DOHH2 (cell line): ENCODE results near the gene CCDC9.

ENCODE experiments used
- H3F3A ChIP-seq: fragments of 200-600 bp; sonication (generic), shearing (Covaris generic); 2 replicates; pipeline ENCODE4 v1.6.0; 2016; ENCODE audit warnings: antibody characterized with exemption, mild to moderate bottlenecking; ENCODE audit not compliant: control insufficient read depth, insufficient read depth
- H3K27ac ChIP-seq: fragments of 200-600 bp; sonication (generic); 2 replicates; pipeline ENCODE4 v1.5.1; 2014; ENCODE audit warnings: low read depth, mild to moderate bottlenecking, low read length, moderate library complexity
- H3K27me3 ChIP-seq: fragments of 200-600 bp; sonication (generic); 2 replicates; pipeline ENCODE4 v1.6.1; 2014; ENCODE audit warnings: mild to moderate bottlenecking, low read length, mixed read lengths; ENCODE audit not compliant: control insufficient read depth
- H3K36me3 ChIP-seq: fragments of 200-600 bp; sonication (generic); 2 replicates; pipeline ENCODE4 v1.6.1; 2014; ENCODE audit warnings: mild to moderate bottlenecking, low read length, moderate library complexity, mixed read lengths; ENCODE audit not compliant: control insufficient read depth
- H3K4me1 ChIP-seq: fragments of 200-600 bp; sonication (generic); 2 replicates; pipeline ENCODE4 v1.6.1; 2014; ENCODE audit warnings: mild to moderate bottlenecking, low read length, mixed read lengths; ENCODE audit not compliant: control insufficient read depth
- H3K4me2 ChIP-seq: fragments of 200-600 bp; sonication (generic); 2 replicates; pipeline ENCODE4 v1.6.0; 2014; ENCODE audit warnings: mild to moderate bottlenecking, low read length, moderate library complexity
- H3K4me3 ChIP-seq: fragments of 200-600 bp; sonication (generic); 2 replicates; pipeline ENCODE4 v1.5.1; 2014; ENCODE audit warnings: mild to moderate bottlenecking, low read length, mixed read lengths
- H3K79me2 ChIP-seq: fragments of 200-600 bp; sonication (generic); 2 replicates; pipeline ENCODE4 v1.6.1; 2014; ENCODE audit warnings: mild to moderate bottlenecking, low read length, mixed read lengths; ENCODE audit not compliant: control insufficient read depth
- H3K9me2 ChIP-seq: fragments of 200-600 bp; sonication (generic); replicated peaks from 2 replicates; pipeline ENCODE4 v1.6.1; 2014; ENCODE audit warnings: mild to moderate bottlenecking, low read length, mixed read lengths; ENCODE audit not compliant: control insufficient read depth
- H3K9me3 ChIP-seq: fragments of 200-600 bp; sonication (generic); 2 replicates; pipeline ENCODE4 v1.6.1; 2014; ENCODE audit warnings: antibody characterized with exemption, low read length, mixed read lengths; ENCODE audit not compliant: control insufficient read depth, insufficient read depth
- H4K20me1 ChIP-seq: fragments of 200-600 bp; sonication (generic); 2 replicates; pipeline ENCODE4 v1.6.0; 2014; ENCODE audit warnings: low read depth, mild to moderate bottlenecking, antibody characterized with exemption, low read length, moderate library complexity; ENCODE audit not compliant: control insufficient read depth, insufficient read depth
- CTCF ChIP-seq: fragments of 200-600 bp; sonication (generic); IDR thresholded peaks from one replicate; pipeline ENCODE4 v1.5.1; 2014; ENCODE audit warnings: antibody characterized with exemption, mild to moderate bottlenecking, low read depth, low read length; ENCODE audit not compliant: poor library complexity, severe bottlenecking
- EZH2phosphoT487 ChIP-seq: fragments of 200-600 bp; sonication (generic); IDR thresholded peaks from 2 replicates; pipeline ENCODE4 v1.6.1; 2017; ENCODE audit warnings: borderline replicate concordance, mild to moderate bottlenecking, antibody characterized with exemption, low read length, moderate library complexity, mixed read lengths

Gene CCDC9

GRCh38 chr19:47269596-47269995 is 13.3 kb downstream of the CCDC9 start:
- no peak for TF ChIP-seq CTCF
- no peak for TF ChIP-seq EZH2phosphoT487
- Histone ChIP-seq H3F3A (0 out of 2 replicates have a peak, but pooled peaks cover 2% of the 10 kb centered on the region), H3K36me3 (peaks cover 14% of the 10 kb centered on the region; the same call in 1 of the 2 replicates), H3K4me3 (no peak overlapping the region), H3K79me2 (no peaks in the 10 kb centered on the region), H3K27ac (no peak overlapping the region), H4K20me1 (no peaks in the 10 kb centered on the region), H3K4me1 (peaks cover 12% of the 10 kb centered on the region), H3K4me2 (no peak overlapping the region), H3K9me3 (no peaks in the 10 kb centered on the region), H3K27me3 (no peaks in the 10 kb centered on the region), H3K9me2 (no peaks in the 10 kb centered on the region)

- Histone ChIP-seq H3K9me3 (no peaks in the 10 kb centered on the region), H3K4me1 (peaks cover 18% of the 10 kb centered on the region), H3K27me3 (no peaks in the 10 kb centered on the region), H4K20me1 (no peaks in the 10 kb centered on the region; the same call in 1 of the 2 replicates), H3K9me2 (no peaks in the 10 kb centered on the region), H3K4me3 (no peak overlapping the region), H3K36me3 (peaks cover 12% of the 10 kb centered on the region), H3K27ac (no peak overlapping the region), H3F3A (0 out of 2 replicates have a peak, but pooled peaks cover 2% of the 10 kb centered on the region), H3K79me2 (peaks cover 6% of the 10 kb centered on the region), H3K4me2 (no peak overlapping the region)
- TF ChIP-seq EZH2phosphoT487 = no peak
- TF ChIP-seq CTCF = no peak
Observed at GRCh38 chr19:47270408-47270807, 14.1 kb downstream of the CCDC9 start.

GRCh38 chr19:47271949-47272348 is 15.6 kb downstream of the CCDC9 start:
- H3K4me2 ChIP-seq = no peak overlapping the region
- H3K9me2 ChIP-seq = no peaks in the 10 kb centered on the region
- peaks cover 27% of the 10 kb centered on the region for H3K4me1 ChIP-seq
- H3K79me2 ChIP-seq = peaks cover 17% of the 10 kb centered on the region
- peaks cover 11% of the 10 kb centered on the region for H3K36me3 ChIP-seq
- no peak overlapping the region for H3K27ac ChIP-seq
- H3K27me3 ChIP-seq = no peaks in the 10 kb centered on the region
- H3K4me3 ChIP-seq = no peak overlapping the region
- no peak for TF ChIP-seq EZH2phosphoT487
- no peak for TF ChIP-seq CTCF
- H3F3A ChIP-seq = 0 out of 2 replicates have a peak, but pooled peaks cover 2% of the 10 kb centered on the region
- no peaks in the 10 kb centered on the region; the same call in 1 of the 2 replicates for H4K20me1 ChIP-seq
- H3K9me3 ChIP-seq = no peaks in the 10 kb centered on the region
